HG03159 (cell line): ENCODE measurements around the gene SCAMP5.

Source experiments
- ATAC-seq: cut with Tn5 transposase; IDR thresholded peaks from one replicate; pipeline ENCODE4 v1.9.1; 2021; ENCODE audit warnings: mild to moderate bottlenecking, moderate library complexity; ENCODE audit not compliant: unreplicated experiment

SCAMP5 gene

GRCh38 chr15:75067123-75067830 is 71.9 kb downstream of the SCAMP5 start:
- no peak for ATAC-seq

- no peak for ATAC-seq
These were observed 73.4 kb downstream of the SCAMP5 start for GRCh38 chr15:75068748-75069147.

- ATAC-seq: peak; percentile 64
These were observed 74.0 kb downstream of the SCAMP5 start for GRCh38 chr15:75069301-75069925.

- no peak for ATAC-seq
These were observed 75.3 kb downstream of the SCAMP5 start for GRCh38 chr15:75070674-75071073.
